HG03045 (cell line): Measurements from ENCODE around the gene MAGI2.
"Not testable (repeated sequence)": the region's sequence is repeated elsewhere in the genome, so short reads cannot be mapped to it uniquely, and the experiment has no call there.

Source experiments
- ATAC-seq: cut with Tn5 transposase; IDR thresholded peaks from one replicate; pipeline ENCODE4 v1.9.1; 2021; ENCODE audit warnings: mild to moderate bottlenecking, moderate library complexity; ENCODE audit not compliant: unreplicated experiment

Gene MAGI2

DNA sequence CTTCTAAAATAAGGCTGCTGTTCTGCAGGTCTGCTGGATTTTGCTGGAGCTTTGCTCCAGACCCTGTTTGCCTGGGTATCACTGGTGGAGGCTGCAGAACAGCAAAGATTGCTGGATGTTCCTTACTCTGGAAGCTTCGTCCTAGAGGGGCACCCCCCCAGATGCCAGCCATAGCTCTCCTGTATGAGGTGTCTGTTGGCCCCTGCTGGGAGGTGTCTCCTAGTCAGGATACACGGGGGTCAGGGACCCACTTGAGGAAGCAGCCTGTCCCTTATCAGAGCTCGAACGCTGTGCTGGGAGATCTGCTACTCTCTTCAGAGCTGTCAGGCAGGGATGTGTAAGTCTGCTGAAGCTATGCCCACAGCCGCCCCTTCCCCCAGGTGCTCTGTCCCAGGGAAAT lies 382.3 kb downstream of the MAGI2 start:
- not testable (repeated sequence) for ATAC-seq

DNA sequence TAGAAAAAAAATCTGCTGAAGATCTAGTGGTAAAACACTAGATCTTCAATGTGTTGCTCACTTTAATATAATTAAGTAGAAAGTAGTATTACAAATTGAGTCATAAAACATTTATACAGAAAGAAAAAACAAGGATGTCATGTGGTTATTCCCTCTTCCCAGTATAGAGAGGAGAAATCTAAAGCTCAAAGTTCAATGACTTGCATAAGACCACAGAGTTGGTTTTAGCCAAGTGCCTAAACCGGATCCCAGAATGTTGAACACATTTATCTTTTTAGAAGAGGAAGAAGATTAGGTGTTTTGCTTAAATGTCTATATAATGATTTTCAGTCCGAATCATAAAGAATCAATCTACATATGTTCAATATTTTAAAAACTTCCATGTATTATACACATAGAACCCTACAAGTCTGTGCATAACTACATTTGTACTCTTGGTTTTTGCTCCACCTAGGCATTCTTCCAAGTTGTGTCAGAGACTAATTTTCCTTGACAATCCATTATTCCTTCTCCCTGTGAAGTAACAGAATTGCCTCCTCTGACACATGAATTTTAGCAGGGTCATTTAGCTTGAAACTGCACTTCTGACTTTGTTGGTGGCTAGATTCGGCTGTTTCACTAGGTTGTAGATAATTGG lies 389.2 kb downstream of the MAGI2 start:
- ATAC-seq = no peak

GRCh38 chr7:79063019-79063698 lies 390.3 kb downstream of the MAGI2 start:
- ATAC-seq = no peak

DNA sequence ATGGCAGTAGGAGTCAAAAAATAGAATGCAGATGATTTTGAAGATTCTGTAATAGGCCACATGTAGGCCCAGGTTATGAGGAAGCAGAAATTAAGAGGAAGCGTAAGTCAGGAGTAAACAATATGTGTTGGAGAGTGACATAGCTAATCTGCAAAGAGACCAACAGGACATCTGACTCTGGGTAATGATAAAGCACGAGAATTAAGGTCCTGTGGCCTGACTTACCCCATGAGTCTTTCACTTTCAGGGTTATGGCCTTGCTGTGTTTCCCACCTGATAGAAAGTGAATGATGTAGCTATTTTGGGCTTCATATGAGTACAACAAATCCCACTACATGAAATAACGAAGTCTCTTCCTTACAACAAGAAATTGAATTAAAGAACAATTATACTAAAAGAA lies 393.0 kb downstream of the MAGI2 start:
- no peak for ATAC-seq

- no peak for ATAC-seq
These were observed 397.6 kb downstream of the MAGI2 start for GRCh38 chr7:79055722-79056415.

DNA sequence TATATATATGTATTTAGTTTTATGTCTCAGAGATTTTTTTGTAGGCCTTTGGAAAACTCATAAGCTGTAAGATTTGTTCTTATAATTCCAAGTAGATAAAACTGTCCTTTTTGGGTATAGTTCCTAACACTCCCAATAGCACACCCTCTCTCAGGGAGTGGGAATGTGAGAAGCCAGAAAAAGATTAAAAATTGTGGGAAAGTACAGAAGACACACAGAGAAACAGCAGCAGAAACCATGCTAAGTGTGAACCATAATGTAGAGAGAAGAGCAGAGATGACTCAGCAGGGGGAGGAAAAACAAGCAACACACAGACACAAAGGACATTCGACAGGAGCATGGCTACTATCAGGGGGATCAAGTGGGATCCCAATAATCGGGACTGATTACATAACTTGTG lies 401.6 kb downstream of the MAGI2 start:
- no peak for ATAC-seq

DNA sequence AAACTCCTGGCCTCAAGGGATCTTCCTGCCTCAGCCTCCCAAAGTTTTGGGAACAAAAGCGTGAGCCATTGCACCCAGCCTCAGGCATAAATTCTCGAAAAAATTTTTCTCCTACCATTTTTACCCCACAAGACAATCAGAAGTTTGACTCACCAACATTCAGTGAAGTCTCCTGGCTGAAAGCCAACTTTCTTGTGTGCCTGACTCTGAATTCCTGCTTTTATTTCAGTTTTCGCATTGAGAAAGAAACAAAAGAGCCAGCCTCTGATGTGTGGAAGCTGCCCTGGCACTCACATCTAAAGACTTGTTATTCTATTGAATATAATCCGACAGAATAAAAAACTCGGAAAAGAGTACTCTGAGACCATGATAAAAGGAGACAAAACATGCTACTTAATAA lies 402.9 kb downstream of the MAGI2 start:
- no peak for ATAC-seq

- ATAC-seq = no peak
These were observed 407.4 kb downstream of the MAGI2 start for GRCh38 chr7:79046061-79046460.

DNA sequence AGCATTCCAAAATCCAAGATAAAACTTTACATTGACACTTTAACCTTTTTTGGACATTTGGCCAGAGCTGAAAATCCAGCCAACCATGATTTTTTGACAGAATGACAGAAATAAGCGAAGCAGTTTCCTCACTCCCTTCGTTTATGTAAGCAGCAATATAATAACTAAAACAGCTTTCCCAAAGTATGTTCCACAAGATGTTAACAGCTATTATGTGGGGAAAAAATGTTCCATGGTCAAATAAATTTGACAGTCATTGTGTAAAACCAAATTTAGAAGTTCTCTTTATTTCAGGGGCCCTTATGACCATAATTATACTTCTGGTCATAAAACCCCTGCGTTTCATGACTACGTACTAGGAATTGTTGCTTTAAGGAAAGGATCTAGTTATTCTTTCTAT lies 416.5 kb downstream of the MAGI2 start:
- ATAC-seq = no peak

- no peak for ATAC-seq
These were observed 417.1 kb downstream of the MAGI2 start for GRCh38 chr7:79036356-79036755.

GRCh38 chr7:79035858-79036257 lies 417.6 kb downstream of the MAGI2 start:
- ATAC-seq = no peak

GRCh38 chr7:79034730-79035129 lies 418.7 kb downstream of the MAGI2 start:
- ATAC-seq = no peak

DNA sequence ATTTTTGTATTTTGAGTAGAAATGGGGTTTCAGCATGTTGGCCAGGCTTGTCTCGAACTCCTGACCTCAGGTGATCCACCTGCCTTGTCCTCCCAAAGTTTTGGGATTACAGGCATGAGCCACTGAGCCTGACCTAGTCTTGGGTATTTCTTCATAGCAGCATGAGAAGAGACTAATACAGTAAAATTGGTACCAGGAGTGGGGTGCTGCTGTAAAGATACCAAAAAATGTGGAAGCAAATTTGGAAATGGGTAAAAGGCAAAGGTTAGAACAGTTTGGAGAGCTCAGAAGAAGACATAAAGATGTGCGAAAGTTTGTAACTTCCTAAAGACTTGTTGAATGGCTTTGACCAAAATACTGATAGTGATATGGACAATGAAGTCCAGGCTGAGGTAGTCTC lies 433.8 kb downstream of the MAGI2 start:
- not testable (repeated sequence) for ATAC-seq

DNA sequence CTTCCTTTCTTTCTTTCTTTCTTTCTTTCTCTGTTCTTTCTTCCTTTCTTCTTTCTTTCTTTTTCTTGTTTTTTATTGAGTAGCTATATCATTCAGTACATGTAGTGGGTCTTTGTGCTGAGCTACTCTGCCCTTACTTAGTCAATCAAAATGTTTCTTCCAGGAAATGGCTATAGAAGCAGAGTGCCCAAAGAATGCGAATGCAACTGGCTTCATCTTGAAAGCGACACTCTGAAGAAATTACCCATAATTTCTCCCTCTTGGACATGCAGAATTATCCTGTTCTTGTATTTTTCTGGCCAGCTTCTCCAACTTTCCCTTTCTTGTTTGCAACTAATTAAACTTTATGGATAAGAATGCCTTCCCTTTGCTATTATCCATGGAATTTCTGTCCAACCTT lies 441.5 kb downstream of the MAGI2 start:
- no peak for ATAC-seq

DNA sequence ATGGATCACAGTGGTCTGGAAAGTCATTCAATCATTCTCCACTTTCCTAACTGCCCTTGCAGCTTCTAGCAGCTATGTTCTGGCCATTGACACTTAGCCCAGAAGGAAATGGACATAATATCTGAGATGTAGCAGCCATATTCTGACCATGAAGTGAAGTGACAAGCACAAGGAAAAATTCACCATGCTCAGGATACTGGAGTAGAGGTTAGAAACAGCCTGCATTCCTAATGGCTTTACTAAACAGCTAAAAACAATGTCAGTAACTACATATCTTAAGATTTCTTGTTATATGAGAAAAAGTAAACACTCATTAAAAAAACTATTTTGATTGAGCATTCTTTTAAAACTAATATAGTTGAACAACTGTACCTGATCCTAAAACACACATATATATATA lies 443.8 kb downstream of the MAGI2 start:
- no peak for ATAC-seq

- ATAC-seq = no peak
These were observed 444.7 kb downstream of the MAGI2 start for GRCh38 chr7:79008786-79009185.

DNA sequence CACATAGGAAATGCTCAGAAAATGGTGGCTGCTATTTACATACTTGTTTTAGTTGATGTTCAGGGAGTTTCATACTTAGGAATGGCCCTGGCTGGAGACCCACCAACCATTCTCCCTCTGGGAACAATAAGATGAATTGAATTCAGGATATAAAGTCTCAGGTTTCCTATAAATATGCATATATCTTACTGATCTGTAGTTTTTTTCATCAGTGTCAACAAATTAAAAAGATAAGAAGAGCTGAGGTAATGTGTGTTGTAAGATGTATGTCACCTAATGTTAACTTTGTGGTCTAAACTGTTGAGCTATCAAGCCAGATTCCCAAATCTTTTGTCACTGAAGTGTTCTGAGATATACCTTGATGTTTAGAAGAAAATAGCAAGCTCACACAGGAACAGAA lies 457.5 kb downstream of the MAGI2 start:
- no peak for ATAC-seq

GRCh38 chr7:78993341-78993740 lies 460.1 kb downstream of the MAGI2 start:
- no peak for ATAC-seq

GRCh38 chr7:78985509-78985908 lies 468.0 kb downstream of the MAGI2 start:
- no peak for ATAC-seq

DNA sequence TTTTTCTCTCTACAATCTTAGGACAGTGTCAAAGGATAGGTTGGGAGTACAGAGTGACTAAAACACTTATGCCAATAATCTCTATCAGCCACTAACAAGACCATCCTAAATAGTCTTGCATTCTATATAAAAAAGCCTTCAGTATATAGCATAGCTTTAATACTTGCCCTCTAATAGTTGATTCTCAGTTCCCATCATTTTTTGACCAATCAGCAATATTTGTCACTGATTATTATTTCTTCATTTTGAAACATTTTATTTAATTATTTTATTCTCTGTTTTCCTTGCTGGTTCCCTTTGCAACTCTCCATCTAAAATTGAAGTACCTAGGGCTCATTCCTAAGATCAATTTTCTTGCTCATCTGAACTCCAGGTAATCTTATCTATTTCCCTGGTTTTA lies 470.0 kb downstream of the MAGI2 start:
- ATAC-seq = no peak

DNA sequence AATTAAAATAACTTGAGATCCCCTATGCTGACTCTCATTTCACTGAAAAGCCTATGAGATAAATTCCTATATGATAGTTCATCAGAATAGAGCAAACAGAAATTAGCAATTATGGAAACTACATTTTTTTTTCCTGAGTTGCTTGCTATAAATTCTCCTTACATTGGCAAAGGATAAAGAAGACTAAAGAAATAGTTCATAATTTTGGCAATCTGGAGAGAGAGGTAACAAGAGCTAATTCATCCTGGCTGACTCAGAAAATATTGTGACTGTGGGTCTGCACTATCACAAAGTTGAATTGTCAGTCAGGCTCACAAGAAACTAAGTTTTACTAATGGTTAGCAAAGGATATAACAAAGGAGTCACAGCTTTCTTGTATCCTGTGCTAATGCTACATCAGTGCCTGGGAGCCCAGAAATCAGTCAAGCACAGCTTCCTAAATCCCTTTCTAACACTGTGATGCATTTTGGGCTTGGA lies 483.0 kb downstream of the MAGI2 start:
- no peak for ATAC-seq

GRCh38 chr7:78968951-78969350 lies 484.5 kb downstream of the MAGI2 start:
- ATAC-seq = no peak
